ENCODE measurements around the gene OR6B2.
A peak's percentile ranks its signal among the peaks of the same experiment; 100 is the strongest.

Gene OR6B2

DNA sequence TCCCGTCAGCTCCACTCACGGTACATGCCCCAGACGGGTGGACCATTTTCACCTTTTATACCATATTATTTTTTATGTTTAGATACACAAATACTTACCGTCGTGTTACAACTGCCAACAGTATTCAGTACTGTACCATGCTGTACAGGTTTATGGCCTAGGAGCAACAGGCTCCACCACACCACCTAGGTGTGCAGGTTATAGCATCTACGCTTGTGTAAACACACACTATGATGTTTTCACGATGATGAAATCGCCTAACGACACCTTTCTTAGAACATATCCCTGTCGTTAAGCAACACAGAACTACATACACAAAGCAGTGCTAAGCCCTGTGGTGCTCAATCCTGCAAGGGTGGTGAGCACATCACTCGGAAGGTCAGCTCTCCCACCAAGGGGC lies 29.6 kb downstream of the OR6B2 start:
- no peak overlapping the region for H3K4me3 ChIP-seq (replicated peaks; ENCODE audit: low read depth, low read length)
- no peak for DNase-seq (ENCODE audit: extremely low read depth, low read depth)
- TF ChIP-seq, protein P1, sequence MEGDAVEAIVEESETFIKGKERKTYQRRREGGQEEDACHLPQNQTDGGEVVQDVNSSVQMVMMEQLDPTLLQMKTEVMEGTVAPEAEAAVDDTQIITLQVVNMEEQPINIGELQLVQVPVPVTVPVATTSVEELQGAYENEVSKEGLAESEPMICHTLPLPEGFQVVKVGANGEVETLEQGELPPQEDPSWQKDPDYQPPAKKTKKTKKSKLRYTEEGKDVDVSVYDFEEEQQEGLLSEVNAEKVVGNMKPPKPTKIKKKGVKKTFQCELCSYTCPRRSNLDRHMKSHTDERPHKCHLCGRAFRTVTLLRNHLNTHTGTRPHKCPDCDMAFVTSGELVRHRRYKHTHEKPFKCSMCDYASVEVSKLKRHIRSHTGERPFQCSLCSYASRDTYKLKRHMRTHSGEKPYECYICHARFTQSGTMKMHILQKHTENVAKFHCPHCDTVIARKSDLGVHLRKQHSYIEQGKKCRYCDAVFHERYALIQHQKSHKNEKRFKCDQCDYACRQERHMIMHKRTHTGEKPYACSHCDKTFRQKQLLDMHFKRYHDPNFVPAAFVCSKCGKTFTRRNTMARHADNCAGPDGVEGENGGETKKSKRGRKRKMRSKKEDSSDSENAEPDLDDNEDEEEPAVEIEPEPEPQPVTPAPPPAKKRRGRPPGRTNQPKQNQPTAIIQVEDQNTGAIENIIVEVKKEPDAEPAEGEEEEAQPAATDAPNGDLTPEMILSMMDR (IDR thresholded peaks at IDR 0.05; ENCODE audit: low read depth, low read length, missing control alignments), result no peak

DNA sequence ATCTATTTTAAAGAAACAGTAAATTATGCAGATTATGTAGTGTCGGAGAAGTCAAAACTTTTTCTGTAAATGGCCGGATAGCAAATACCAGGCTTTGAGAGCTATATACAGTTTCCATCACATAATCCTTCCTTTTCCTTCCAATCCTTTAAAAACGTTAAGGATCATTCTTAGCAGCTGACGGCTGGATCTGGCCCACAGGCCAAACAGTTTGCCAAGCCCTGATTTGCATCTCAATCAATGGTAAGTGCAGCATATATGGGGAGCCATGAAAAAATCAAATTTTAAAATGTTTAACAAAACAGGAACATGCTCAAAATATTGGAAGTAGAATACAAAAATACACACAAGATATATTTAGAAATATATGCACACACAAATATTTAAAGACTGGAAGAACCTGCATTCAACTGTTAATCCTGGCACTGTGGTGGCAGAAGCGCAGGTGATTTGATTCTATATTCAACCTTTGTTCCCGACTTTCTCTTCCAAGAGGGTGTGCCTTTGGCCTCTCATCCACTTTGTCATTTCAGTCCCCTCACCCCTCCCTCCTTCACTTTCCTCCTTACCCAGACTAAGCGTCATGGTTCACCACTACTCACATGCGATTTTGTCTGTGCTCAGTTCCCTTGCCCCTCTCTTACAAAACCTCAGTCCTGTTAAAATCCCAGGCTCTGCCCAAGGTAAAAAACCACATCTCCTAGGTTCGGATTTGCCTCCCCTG lies 32.4 kb downstream of the OR6B2 start:
- TF ChIP-seq, protein P1 (IDR thresholded peaks at IDR 0.05; ENCODE audit: low read depth, low read length, missing control alignments), result no peak
- no peak overlapping the region for H3K4me3 ChIP-seq (replicated peaks; ENCODE audit: low read depth, low read length)
- no peak for DNase-seq (ENCODE audit: extremely low read depth, low read depth)

DNA sequence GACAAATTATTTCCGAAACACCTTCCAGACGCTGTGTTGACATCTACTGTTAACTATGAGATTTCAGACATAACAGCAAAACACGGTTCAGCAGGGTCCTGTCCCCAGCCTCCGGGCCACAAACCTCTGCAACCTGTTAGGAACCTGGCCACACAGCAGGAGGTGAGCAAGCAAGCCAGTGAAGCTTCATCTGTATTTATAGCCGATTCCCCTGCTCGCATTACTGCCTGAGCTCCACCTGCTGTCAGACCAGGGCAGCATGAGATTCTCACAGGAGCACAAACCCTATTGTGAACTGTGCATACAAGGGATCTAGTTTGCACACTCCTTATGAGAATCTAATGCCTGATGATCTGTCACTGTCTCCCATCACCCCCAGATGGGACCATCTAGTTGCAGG lies 36.1 kb downstream of the OR6B2 start:
- no peak for DNase-seq (ENCODE audit: extremely low read depth, low read depth)
- H3K4me3 ChIP-seq (replicated peaks; ENCODE audit: low read depth, low read length), result no peak overlapping the region
- TF ChIP-seq, protein P1 (IDR thresholded peaks at IDR 0.05; ENCODE audit: low read depth, low read length, missing control alignments), result no peak

DNA sequence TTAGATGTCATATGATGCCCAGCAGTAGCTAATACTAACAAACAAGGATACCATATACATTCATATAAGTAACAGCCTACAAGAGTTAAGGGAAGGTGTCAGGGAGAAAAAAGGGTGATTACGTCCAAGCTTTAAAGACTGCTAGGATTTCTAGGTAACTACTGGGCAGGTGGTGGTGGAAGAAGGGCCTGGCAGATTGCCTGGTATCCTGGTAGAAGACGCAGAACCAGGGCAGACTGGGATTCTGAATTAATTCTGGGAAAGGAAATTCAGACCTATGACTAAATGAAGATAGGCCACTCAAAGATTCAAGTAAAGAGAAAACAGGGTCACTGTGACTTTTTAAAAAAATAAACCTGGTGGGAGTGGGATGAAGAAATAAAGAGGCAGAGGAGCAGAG lies 36.9 kb downstream of the OR6B2 start:
- TF ChIP-seq, protein P1 (IDR thresholded peaks at IDR 0.05; ENCODE audit: low read depth, low read length, missing control alignments), result no peak
- no peak overlapping the region for H3K4me3 ChIP-seq (replicated peaks; ENCODE audit: low read depth, low read length)
- DNase-seq (ENCODE audit: extremely low read depth, low read depth), result no peak

DNA sequence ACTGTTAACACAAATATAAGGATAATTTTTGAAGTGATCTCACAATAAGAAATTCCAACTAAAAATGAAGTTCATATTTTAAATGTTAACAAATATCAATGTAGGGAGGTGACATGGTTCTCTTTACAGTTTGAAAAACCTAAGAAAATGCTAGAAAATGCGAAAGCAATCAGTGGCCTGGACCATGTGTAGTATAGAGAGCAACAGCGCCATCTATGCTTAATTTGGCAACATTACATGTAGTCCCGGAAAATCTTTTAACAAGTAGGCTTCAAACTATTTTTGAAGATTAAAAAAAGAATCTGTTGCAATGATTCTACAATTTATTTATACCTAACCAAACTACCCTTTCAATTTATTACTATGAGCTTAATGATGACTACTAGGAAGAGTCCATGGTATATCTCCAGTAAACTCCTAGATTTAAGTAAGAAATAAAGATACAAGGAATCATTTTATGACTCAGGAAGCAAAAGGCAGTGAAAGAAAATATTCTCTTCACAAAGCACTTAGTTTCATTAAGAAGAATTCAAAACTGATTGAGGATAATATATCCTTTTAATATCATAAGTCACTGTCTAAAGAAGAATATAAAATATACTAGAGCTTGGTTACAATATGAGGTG lies 38.4 kb downstream of the OR6B2 start:
- peak; percentile 45 for DNase-seq (ENCODE audit: extremely low read depth, low read depth)
- no peak overlapping the region for H3K4me3 ChIP-seq (replicated peaks; ENCODE audit: low read depth, low read length)
- TF ChIP-seq, protein P1 (IDR thresholded peaks at IDR 0.05; ENCODE audit: low read depth, low read length, missing control alignments), result peak; percentile 69

DNA sequence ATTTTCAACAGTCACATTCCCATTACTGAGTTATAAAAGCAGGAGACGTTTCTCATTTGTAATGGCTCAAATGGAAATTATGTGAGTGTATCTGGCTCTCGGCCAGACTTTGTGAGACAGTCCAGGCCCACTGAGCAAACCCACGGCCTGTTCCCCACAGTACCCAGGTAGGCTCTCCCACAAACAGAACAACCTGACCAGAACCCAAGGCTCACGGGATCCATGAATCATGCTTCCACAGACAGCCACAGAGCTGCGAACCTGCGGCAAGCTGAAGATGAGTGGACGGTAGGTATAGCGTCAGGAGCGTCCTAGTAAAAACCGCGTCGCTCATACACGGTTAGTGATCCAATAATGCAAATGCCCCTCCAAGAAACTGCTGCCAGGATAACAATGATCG lies 39.3 kb downstream of the OR6B2 start:
- DNase-seq (ENCODE audit: extremely low read depth, low read depth), result no peak
- no peak overlapping the region for H3K4me3 ChIP-seq (replicated peaks; ENCODE audit: low read depth, low read length)
- TF ChIP-seq, protein P1 (IDR thresholded peaks at IDR 0.05; ENCODE audit: low read depth, low read length, missing control alignments), result no peak
